RPMI7951 (cell line): ENCODE data around the gene SLC27A4. TPM values are rescaled to one million over a fixed set of nuclear protein-coding genes. Genes with fewer than 3 reads are reported as not detected.

ENCODE experiments used
- DNase-seq: peaks from one replicate; pipeline ENCODE4 v3.0.0-alpha.2; 2012; ENCODE audit warnings: low read depth
- total RNA-seq: library from RNA; depleted of rRNA; stranded (reverse); fragments of >200 nt; shearing (Covaris generic); gene quantifications from 2 replicates; pipeline ENCODE4 v1.2.3, GENCODE V29; 2014

SLC27A4 gene
- total RNA-seq, 1 experiment from 2014 or later = 22.1 TPM

- no peak for DNase-seq
Observed at GRCh38 chr9:128365525-128365924, 25.2 kb downstream of the SLC27A4 start.

GRCh38 chr9:128369024-128369706 lies 28.8 kb downstream of the SLC27A4 start:
- no peak for DNase-seq

DNA sequence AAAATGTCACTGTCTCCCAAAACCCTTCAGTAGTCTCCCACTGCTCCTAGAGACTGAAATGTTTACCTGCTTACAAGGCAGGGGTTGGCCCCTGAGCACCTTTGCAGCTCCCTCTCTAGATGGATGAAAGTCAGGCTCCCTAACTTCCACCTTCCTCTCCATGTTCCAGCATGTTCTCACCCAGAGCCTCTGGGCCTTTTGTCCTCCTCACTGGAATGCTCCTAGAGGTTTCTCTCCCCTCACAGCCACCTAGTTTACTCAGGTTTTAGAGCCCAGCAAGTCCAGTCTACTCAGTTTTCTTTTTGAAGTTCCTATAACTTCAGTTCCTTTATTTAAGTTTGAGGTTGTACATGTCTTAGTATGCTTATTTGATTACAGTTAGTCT lies 30.0 kb downstream of the SLC27A4 start:
- DNase-seq = no peak

DNA sequence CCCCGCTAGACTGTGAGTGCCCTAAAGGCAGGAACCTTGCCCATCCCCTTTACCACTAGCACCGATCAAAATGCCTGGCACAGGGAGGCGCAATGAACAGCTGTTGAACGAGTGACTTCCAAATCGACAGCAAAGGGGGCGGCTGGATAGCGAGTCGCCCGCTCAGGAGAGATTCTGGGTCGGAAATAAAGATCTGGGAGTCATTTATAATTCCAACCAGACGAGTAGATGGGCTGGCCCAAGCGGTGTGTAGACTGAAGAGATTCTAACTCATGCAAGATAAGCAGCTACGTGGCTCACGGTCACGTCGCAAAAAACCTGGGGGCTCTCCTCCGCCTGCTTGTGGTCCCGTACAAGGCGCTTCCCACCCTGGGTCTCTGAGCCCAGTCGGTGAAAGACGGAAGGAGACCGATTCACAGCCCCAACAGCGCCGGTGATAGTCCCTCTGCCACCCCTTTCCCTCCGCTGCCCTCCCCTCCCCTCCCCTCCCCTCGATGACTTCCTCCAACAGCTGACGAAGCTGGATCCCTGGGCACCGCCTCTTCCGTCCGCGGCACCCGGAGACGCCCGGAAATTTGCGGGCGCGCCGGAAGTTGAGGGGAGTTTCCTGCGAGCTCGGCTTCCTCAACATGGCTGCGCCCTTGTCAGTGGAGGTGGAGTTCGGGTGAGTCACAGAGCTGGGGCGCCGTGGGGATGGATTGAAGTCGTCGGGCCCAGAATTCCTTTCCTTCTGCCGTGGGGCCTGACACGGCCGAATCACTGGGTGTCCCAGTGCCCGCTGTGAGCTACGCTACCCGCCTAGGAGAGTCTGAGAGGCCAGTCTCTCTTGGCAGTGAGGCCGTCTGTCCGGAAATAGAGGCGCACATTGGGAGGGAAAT lies 30.7 kb downstream of the SLC27A4 start, which contains the start of gene URM1:
URM1 (plus strand) TSS at position 623 of the 878 bp plus-strand sequence; CDS start at position 630, 7 bp downstream.
- DNase-seq = peak; percentile 94

DNA sequence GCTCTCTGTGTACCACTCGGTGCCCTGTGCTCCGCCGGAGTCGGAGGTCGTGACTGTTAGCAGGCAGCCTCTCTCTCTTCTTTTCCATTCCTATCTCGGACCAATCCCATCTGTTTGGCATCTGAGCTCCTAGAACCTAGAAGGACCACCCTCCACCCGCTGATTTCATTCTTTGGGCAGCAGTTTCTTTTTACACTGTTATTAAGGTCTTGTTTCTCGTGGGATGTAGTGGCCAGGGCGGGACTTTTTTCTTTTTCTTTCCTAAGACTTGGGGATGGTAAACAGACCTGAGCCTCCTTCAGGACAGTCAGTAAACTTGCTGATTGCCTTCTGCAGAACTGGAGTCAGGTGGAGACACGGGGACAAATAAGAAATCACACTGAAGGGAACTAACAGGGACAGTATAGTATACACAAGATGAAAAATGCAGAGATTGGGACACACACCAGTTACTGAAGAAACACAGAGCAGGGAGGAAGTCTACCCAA lies 31.3 kb downstream of the SLC27A4 start:
- DNase-seq = no peak

- DNase-seq = peak; percentile 65
Observed at GRCh38 chr9:128372188-128372641, 31.9 kb downstream of the SLC27A4 start.

GRCh38 chr9:128372784-128373183 lies 32.5 kb downstream of the SLC27A4 start:
- DNase-seq = no peak

DNA sequence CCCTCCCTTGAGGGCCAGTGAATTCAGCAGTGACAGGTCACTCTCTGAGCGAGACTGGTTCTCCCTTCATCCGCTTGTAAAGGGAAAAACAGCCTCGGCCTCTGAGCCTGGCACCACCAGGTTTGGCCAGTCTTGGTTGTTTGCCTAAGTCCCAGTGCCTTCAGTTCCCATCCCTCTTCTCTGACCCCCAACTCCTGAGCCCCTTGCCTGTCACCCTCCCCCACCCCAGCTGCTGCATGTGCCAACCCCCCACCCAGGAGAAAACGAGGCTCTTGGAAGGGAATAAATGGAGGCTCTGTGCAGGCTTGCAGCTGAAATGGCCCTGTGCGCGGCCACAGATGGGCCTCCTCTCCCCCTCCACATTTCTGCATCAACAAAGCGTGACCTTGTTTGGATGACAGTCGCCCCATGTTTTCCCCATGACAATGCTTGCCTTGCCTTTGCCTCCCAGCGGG lies 33.9 kb downstream of the SLC27A4 start:
- DNase-seq = no peak

DNA sequence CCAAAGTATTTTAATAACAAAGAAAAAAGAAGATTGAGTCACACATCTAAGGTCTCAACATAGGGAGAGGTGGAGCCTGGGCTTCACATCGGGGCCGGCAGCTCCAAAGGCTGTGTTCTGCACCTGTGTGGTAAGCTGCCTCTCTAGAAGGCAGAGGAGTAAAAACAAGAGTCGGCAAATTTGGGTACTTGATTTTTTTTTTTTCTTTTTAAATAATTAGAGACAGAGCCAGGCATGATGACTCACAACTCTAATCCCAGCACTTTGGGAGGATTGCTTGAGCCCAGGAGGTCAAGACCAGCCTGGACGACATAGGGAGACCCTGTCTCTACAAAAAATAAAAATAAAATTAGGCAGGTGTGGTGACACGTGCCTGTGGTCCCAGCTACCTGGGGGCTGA lies 35.5 kb downstream of the SLC27A4 start:
- no peak for DNase-seq

DNA sequence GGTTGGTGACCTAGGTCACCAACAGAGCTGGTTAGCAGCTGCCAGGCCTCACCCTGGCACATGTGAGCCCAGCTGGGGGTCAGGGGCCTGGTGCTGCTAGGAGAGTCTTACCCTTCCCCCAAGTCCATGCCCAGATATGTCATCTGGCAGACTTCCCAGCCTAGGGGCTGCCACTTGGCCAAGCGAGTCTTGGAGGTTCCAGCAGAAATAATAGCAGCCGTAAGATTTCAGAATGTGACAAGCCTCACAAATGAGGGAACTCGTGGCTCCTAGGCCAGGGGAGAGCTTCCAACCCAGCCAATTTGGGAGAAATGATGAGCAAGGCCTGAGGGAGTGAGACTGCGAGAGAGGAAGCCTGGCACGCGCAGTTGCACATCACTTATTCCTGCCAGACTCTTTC lies 41.9 kb downstream of the SLC27A4 start:
- no peak for DNase-seq

DNA sequence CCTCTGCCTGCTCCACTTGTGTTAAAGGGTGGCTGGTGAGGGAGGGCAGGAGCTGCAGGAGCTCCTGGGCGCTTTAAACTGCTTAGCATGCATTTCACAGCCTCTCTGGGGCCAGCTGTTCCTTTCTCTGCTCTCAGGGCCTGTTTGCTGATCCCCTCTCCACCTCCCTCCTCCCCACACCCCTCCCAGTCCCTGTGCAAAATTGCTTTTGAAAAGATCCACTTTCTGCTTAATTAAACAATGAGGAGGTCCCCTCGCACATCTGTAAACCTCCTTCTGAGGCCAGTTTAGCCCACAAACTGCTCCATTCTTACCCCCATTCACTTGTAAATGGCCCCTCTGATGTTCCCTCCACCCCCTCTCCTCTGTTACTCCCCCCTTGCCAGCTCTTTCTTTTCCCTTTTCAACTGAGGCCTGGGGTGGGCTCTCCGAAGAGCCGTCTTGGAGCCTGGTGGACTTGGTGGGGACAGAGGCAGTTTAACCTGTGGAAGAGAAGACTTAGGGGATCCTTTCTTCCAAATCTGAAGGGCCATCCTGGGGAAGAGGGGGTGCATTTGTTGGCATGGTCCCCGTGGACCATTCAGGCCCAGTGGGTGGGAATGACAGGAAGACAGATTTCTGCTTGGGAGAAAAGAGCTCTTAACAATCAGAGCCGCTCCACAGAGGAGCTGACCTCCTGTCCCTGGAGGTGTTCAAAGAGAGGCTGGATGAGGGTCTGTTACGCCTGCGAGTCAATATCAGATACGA lies 42.9 kb downstream of the SLC27A4 start:
- no peak for DNase-seq

GRCh38 chr9:128383791-128384190 lies 43.5 kb downstream of the SLC27A4 start:
- DNase-seq = no peak

DNA sequence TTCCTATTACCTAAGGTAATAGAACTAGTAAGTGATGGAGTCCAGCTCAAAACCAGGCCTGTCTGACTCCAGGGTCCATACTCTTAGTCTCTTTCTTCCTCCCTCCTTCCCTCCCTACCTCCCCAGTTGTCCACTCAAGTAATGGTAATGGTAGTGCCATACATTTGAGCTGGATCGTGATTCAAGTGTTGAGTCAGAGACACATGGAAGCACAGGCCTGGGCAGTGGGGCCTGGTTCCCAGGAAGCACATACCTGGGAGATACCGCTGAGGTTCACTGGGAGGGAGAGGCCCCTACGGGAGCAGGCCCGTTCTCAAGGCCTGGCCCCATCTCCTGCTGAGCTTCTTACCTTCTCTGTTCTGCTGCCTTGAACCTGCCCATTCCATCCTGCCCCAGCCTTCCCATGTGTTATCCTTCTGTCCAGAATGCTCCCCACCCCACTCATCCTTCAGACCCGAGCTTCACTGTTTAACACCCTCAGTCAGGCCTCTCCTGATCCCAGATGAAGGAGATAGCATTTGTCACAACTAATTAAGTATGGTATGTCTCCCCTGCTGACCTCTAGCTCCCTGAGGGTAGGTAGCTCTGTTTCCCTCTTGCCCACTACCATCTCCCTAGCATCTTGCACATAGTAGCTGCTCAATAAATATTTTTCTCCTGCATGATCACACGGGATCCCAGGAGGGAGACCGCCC lies 44.6 kb downstream of the SLC27A4 start:
- no peak for DNase-seq

DNA sequence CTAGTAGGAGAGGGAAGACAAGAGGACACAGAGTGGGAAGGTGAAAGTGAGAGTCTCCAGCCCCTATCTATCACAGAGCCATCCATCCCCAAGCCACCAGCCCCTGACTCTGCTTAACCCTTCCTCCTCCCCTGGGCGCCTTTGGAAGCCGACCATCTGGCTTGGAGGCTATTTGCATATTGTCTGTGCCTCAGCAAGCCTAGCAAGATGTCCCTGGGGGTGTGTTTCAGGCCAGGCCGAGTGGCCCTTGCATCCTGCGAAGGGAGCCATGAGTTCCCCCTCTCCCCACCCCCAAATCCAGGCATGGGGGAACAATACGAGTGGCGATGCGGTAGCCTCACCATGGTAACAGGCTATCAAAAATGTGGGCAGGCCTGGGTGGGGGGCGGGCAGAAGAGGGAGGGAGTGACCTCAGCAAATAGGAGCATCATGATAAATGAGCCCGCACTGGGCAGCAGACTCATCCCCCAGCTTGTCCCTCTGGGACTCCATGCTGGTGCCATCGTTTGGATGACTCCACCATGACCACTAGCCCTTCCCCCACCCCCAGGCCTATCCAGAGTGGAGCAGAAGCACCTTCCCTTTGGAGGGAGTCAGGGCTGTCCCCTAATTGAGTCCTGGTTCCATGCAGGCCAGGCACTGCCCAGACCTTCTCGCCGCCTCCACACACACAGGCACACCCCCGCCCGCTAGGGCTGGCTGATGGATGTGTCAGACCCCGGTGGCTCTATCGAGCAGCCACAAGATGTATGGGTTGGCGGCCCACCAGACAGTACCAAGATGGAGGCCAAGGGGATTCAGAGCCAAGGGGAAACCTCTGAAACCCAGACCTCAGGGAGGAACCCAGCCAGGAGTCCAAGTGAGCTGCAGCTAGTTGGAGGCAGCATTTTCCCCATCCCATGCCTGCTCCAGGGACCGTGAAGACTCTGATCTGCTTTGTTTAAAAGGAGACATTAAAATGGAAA lies 45.5 kb downstream of the SLC27A4 start:
- no peak for DNase-seq

DNA sequence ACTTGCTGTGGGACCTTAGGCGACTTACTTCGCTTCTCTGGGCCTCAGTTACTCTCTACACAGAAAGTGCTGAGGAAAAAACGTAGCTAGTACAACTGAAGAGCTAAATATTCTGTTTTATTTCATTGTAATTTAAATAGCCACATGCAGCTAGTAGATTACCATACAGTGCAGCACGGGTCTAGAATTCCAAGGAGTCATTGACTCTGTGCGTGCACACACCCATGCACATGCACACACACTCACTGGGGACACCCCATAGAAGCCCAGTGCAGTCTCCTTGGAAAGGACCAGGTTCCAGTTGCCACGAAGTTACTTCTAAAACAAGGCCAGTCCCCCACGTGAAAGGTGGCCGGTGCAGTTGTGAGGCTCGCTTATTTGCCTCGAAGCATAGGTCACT lies 47.8 kb downstream of the SLC27A4 start:
- no peak for DNase-seq

DNA sequence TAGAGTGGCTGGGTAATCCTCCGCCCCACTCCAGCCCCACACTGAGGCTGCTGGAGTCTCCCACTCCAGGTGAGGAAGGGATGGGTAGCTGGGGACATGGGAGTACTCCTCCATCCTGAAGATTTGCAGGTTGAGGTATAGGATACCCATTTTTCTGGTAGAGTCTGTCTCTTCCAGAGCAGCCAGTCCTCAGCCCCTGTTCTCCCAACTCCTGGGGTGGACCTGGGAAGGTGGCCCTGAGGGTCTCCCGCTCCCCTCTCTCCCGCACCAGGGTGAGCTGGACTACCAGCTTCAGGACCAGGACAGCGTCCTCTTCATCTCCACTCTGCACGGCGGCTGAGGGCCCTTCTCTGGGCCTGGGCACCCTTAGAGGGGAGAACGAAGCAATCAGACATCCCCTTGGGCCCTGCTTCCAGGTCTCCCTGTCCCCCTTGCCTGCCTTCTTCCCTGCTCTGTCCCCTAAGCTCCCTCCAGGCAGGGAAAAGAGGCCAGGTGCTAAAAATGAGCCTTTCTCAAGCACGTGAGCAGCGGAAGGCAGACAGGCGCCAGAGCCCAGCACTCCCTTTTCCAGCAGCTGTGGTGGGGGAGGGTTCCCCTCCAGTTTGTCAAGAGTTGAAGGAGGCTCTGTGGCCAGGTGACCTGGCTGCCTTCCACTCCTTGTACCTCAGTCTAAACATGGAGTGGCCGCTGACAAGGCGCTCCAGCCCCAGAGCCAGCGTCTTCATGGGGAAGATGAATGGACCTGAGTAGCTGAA lies 49.2 kb downstream of the SLC27A4 start:
- DNase-seq = no peak

- DNase-seq = no peak
Observed at GRCh38 chr9:128390150-128390812, 50.0 kb downstream of the SLC27A4 start.

DNA sequence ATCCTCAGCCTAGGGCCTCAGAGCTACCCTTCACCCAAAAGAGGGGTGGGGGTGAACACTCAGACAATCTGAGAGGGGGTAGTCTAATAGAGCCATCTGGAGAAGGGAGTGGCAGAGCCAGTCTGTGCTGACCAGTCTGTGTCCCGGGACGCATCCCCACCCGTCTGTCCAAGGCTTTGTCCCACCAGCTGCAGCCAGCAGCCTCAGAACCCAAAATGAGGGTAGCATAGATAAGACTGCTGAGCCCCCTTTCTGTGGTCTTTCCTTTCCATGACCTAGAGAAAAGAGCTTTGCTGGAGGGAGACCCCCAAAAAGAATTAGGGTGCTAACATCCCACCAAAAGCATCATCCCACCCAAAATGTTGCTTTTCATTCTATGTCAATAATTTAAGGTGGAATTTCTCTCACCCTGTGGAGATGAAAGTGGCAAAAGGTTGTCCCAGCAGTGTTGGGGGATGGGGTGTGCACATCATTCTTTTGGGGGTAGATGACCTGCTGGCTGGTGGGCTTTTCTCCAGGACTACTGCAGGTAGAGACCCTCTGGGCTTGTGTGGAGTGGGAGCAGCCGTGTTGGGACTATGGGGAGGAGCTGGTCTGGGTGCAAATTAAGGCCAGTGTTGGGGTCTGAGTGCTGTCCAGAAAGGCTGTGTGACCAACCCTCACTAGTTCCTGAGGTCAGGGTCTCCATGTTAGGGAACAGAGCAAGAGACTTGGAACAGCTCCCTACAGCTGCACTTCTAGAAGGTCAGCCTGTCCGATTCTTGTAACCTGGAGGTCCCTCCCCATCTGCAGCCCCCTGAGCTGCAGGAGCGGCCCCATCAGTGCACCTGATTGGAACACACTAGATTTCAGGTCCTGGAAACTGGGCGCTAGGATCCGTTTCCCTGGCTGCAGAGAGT lies 50.7 kb downstream of the SLC27A4 start:
- no peak for DNase-seq
